Measurements from ENCODE around the gene ALAS1.

ALAS1 gene

DNA sequence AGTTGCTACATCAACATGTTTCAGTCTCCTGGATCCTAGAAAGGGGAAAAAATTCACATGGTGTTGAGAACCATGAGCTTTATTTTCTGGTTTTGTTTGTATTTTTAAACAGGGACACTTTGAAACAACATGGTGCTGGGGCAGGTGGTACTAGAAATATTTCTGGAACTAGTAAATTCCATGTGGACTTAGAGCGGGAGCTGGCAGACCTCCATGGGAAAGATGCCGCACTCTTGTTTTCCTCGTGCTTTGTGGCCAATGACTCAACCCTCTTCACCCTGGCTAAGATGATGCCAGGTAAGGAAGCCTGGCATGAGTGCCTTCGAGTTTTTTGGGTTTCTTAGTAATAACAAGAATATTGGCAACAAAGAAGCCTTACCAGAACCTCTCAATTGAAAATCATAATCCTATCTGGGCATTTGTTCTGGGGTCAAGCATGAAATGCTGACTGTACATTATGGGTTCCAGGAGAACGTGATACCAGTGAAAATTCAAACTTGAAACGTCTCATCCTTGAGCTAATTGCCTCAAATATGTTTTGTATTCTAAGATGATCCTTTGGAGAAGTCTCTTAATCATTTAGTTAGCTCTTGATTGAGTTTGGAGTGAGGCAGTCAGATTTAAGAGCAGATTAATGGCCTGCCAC is 7.9 kb downstream of the ALAS1 start:
- TF ChIP-seq SPI1 (IDR thresholded peaks at IDR 0.05; ENCODE audit: low read depth, low read length) (no peak), PAX5 (IDR thresholded peaks at IDR 0.05; ENCODE audit: insufficient read depth, low read length, severe bottlenecking) (no peak), TAF1 (IDR thresholded peaks at IDR 0.05; ENCODE audit: low read depth, low read length) (no peak), POLR2AphosphoS5 (IDR thresholded peaks at IDR 0.05; ENCODE audit: low read depth, low read length) (no peak), POLR2A (IDR thresholded peaks at IDR 0.05; ENCODE audit: low read depth, low read length) (no peak), POU2F2 (IDR thresholded peaks at IDR 0.05; ENCODE audit: low read depth, low read length) (no peak)
- FAIRE-seq = no peak
- no peak for DNase-seq (ENCODE audit: insufficient read length, low spot score)

DNA sequence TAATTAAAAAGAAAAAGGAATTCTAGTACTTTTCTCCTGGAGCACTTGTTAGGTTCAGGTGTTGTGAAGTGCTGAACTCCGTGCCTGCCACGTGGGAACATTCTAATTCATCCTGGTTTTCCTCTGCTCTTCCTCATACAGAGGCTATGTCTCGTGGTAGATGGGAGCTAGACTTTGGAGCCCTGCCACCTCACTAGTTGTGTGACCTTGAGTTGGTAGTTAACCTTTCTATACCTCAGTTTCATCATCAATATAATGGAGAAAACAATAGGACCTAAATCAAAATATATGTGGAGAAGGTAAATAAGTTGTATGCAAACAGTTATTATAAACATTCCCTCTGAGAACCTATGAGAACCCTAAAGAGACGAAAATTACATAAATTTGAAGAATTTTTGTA is 10.6 kb downstream of the ALAS1 start:
- TF ChIP-seq POLR2A (IDR thresholded peaks at IDR 0.05; ENCODE audit: low read depth, low read length) (no peak), PAX5 (IDR thresholded peaks at IDR 0.05; ENCODE audit: insufficient read depth, low read length, severe bottlenecking) (no peak), TAF1 (IDR thresholded peaks at IDR 0.05; ENCODE audit: low read depth, low read length) (no peak), POU2F2 (IDR thresholded peaks at IDR 0.05; ENCODE audit: low read depth, low read length) (no peak), POLR2AphosphoS5 (IDR thresholded peaks at IDR 0.05; ENCODE audit: low read depth, low read length) (no peak), SPI1 (IDR thresholded peaks at IDR 0.05; ENCODE audit: low read depth, low read length) (no peak)
- DNase-seq (ENCODE audit: insufficient read length, low spot score) (no peak), FAIRE-seq (no peak)

DNA sequence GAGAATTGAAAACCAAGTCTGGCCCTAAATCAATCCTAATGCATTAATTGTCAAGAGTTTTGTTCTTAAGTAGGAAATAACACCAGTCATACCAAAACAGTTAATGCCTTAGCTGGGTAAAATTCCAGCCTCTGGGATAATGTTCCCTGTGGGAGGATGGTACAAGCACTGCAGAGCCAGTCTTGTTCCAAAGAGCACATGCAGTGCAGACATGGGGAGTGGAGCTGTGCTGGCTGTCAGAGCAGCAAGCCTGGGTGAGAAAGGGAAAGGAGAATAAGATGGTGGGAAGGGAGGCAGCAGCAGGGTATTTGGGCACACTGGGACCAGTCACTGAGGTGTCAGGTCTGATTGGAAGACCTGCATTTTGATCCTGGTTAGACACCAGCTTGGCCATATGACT is 12.1 kb downstream of the ALAS1 start:
- TF ChIP-seq SPI1 (IDR thresholded peaks at IDR 0.05; ENCODE audit: low read depth, low read length) (no peak), PAX5 (IDR thresholded peaks at IDR 0.05; ENCODE audit: insufficient read depth, low read length, severe bottlenecking) (no peak), POLR2AphosphoS5 (IDR thresholded peaks at IDR 0.05; ENCODE audit: low read depth, low read length) (no peak), POU2F2 (IDR thresholded peaks at IDR 0.05; ENCODE audit: low read depth, low read length) (no peak), TAF1 (IDR thresholded peaks at IDR 0.05; ENCODE audit: low read depth, low read length) (no peak), POLR2A (IDR thresholded peaks at IDR 0.05; ENCODE audit: low read depth, low read length) (no peak)
- DNase-seq (ENCODE audit: insufficient read length, low spot score) = no peak
- no peak for FAIRE-seq

DNA sequence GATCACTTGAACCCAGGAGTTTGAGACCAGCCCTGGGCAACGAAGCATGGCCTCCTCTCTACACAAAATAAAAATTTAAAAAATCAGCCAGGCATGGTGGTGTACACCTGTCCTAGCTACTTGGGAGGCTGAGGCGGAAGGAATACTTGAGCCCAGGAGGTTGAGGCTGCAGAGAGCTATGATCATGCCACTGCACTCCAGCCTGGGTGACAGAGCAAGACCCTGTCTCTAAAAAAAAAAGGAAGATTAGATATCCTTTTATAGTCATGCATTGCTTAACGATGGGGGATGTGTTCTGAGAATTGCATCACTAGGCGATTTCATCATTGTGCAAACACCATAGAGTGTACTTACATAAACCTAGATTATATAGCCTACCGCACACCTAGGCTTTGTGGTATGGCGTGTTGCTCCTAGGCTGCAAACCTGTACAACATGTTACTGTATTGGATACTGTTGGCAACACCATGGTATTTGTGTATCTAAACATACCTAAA is 12.6 kb downstream of the ALAS1 start:
- DNase-seq (ENCODE audit: insufficient read length, low spot score) = no peak
- FAIRE-seq = no peak

DNA sequence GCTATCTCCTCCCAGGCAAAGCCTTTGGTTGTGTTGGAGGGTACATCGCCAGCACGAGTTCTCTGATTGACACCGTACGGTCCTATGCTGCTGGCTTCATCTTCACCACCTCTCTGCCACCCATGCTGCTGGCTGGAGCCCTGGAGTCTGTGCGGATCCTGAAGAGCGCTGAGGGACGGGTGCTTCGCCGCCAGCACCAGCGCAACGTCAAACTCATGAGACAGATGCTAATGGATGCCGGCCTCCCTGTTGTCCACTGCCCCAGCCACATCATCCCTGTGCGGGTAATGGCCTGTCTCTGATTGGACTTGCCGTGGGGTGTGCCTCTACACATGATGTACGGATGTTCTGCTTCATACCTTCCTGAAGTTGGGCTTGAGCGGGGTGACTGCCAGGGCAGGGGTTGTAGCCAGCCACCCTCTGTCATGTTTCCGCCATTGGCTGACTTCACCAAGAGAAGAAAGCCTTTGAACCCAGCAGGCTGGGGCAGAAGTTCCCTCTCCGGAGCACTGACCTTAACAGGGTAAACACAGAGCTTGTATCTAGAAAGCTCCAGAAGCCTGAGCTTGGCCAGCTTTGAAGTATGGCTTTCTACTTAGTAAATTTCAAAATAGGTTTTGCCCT is 13.4 kb downstream of the ALAS1 start:
- DNase-seq (ENCODE audit: insufficient read length, low spot score) = no peak
- no peak for TF ChIP-seq TAF1 (IDR thresholded peaks at IDR 0.05; ENCODE audit: low read depth, low read length)
- TF ChIP-seq PAX5 (IDR thresholded peaks at IDR 0.05; ENCODE audit: insufficient read depth, low read length, severe bottlenecking) = no peak
- no peak for TF ChIP-seq SPI1 (IDR thresholded peaks at IDR 0.05; ENCODE audit: low read depth, low read length)
- TF ChIP-seq POLR2AphosphoS5 (IDR thresholded peaks at IDR 0.05; ENCODE audit: low read depth, low read length) = no peak
- no peak for TF ChIP-seq POLR2A (IDR thresholded peaks at IDR 0.05; ENCODE audit: low read depth, low read length)
- TF ChIP-seq POU2F2 (IDR thresholded peaks at IDR 0.05; ENCODE audit: low read depth, low read length) = no peak
- no peak for FAIRE-seq

More for the DNA sequence above, 12.6 kb downstream of the ALAS1 start:
- TF ChIP-seq PAX5 (IDR thresholded peaks at IDR 0.05; ENCODE audit: insufficient read depth, low read length, severe bottlenecking) = no peak
- no peak for TF ChIP-seq POLR2A (IDR thresholded peaks at IDR 0.05; ENCODE audit: low read depth, low read length)
- no peak for TF ChIP-seq POU2F2 (IDR thresholded peaks at IDR 0.05; ENCODE audit: low read depth, low read length)
- no peak for TF ChIP-seq SPI1 (IDR thresholded peaks at IDR 0.05; ENCODE audit: low read depth, low read length)
- TF ChIP-seq TAF1 (IDR thresholded peaks at IDR 0.05; ENCODE audit: low read depth, low read length) = no peak
- TF ChIP-seq POLR2AphosphoS5 (IDR thresholded peaks at IDR 0.05; ENCODE audit: low read depth, low read length) = no peak

DNA sequence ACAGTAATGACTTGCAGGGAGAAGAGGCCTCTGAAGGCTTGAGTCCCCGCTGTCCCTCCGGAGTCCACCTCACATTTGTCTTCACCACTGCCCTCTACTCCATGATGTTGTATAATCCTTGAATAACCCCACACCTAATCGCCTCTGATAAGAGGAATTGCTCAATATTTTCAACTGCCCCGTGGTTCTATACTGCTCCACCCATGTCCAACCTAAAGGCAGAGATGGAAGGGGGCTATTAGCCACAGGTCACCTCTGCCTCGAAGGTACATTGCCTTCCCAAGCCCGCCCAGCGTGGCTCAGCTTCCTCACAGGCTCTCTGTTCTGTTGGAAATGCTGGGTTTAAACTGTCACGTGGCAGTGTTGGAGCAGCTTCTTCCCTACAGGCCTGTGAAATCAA is 15.0 kb downstream of the ALAS1 start:
- FAIRE-seq = no peak
- TF ChIP-seq POLR2AphosphoS5 (IDR thresholded peaks at IDR 0.05; ENCODE audit: low read depth, low read length) = no peak
- TF ChIP-seq POU2F2 (IDR thresholded peaks at IDR 0.05; ENCODE audit: low read depth, low read length) = no peak
- TF ChIP-seq PAX5 (IDR thresholded peaks at IDR 0.05; ENCODE audit: insufficient read depth, low read length, severe bottlenecking) = no peak
- no peak for TF ChIP-seq SPI1 (IDR thresholded peaks at IDR 0.05; ENCODE audit: low read depth, low read length)
- TF ChIP-seq TAF1 (IDR thresholded peaks at IDR 0.05; ENCODE audit: low read depth, low read length) = no peak
- no peak for TF ChIP-seq POLR2A (IDR thresholded peaks at IDR 0.05; ENCODE audit: low read depth, low read length)
- no peak for DNase-seq (ENCODE audit: insufficient read length, low spot score)

DNA sequence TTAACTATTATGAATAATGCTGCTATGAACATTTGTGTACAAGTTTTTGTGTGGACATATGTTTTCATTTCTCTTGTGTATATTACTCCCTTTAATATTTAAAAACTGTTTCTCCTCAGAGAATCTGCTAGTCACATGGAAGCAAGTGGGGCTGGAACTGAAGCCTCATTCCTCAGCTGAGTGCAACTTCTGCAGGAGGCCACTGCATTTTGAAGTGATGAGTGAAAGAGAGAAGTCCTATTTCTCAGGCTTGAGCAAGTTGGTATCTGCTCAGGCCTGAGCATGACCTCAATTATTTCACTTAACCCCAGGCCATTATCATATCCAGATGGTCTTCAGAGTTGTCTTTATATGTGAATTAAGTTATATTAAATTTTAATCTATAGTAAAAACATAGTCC is 15.9 kb downstream of the ALAS1 start:
- no peak for FAIRE-seq
- TF ChIP-seq POU2F2 (IDR thresholded peaks at IDR 0.05; ENCODE audit: low read depth, low read length) (no peak), POLR2A (IDR thresholded peaks at IDR 0.05; ENCODE audit: low read depth, low read length) (no peak), POLR2AphosphoS5 (IDR thresholded peaks at IDR 0.05; ENCODE audit: low read depth, low read length) (no peak), SPI1 (IDR thresholded peaks at IDR 0.05; ENCODE audit: low read depth, low read length) (no peak), PAX5 (IDR thresholded peaks at IDR 0.05; ENCODE audit: insufficient read depth, low read length, severe bottlenecking) (no peak), TAF1 (IDR thresholded peaks at IDR 0.05; ENCODE audit: low read depth, low read length) (no peak)
- no peak for DNase-seq (ENCODE audit: insufficient read length, low spot score)

DNA sequence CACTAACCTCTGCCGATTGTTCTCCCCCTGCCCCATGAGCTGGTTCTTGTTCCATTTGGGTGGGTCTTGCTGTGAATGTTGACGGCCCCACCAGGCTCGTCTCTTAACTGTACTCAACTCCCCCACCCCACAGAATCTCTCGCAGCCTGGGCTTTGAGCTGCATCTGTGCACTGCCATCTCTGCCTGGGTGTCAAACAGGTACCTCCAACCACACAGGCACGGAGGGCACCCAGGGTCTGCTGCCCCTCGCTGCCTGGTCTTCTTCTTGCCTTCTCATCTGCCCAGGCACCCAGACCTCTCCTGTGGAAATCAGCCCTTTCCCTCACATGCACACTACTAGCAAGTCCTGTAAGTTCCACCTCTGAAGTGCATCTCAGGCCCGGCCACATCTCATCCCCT is 17.4 kb downstream of the ALAS1 start:
- no peak for FAIRE-seq
- no peak for DNase-seq (ENCODE audit: insufficient read length, low spot score)
- TF ChIP-seq PAX5 (IDR thresholded peaks at IDR 0.05; ENCODE audit: insufficient read depth, low read length, severe bottlenecking) (no peak), TAF1 (IDR thresholded peaks at IDR 0.05; ENCODE audit: low read depth, low read length) (no peak), POLR2AphosphoS5 (IDR thresholded peaks at IDR 0.05; ENCODE audit: low read depth, low read length) (no peak), POLR2A (IDR thresholded peaks at IDR 0.05; ENCODE audit: low read depth, low read length) (no peak), POU2F2 (IDR thresholded peaks at IDR 0.05; ENCODE audit: low read depth, low read length) (no peak), SPI1 (IDR thresholded peaks at IDR 0.05; ENCODE audit: low read depth, low read length) (no peak)

DNA sequence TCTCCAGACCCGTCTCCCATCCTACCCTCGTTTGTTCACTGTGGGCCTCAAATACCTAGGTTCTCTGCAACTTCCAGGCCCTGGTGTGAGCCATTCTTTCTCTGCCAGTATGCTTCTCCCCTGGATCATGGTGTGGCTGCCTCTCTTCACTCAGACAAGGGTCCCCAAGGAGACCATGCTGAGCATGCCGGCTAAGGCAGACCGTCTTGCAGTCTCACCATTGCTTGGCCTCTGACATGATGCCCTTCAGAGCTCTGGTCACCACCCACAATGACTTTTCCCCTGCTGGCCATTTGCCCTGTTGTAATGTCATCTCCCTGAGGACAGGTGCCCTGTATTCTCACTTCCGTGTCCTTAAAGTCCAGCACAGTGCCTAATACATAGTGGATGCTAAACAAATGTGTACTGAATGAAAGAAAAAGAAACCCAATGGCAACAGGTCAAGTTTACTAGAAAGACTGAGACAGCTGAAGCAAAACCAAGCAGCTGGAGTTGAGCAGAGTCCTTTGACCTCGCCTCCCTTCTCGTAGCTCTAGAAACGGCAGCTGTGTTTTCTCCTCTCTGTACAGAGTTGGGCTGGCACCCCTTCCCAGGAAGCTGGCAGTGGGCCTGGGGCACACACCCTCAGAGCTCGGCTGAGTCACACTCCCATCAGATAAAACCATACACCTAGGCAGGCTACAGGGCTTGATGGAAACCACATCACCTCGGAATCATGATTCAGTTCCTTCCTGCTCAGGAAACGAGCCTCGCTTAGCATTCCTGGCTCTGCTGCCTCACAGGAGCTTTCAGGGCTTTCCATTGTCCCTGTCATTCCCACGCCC is 18.8 kb downstream of the ALAS1 start:
- TF ChIP-seq POLR2A (IDR thresholded peaks at IDR 0.05; ENCODE audit: low read depth, low read length) = no peak
- TF ChIP-seq PAX5 (IDR thresholded peaks at IDR 0.05; ENCODE audit: insufficient read depth, low read length, severe bottlenecking) = no peak
- TF ChIP-seq POU2F2 (IDR thresholded peaks at IDR 0.05; ENCODE audit: low read depth, low read length) = no peak
- no peak for TF ChIP-seq POLR2AphosphoS5 (IDR thresholded peaks at IDR 0.05; ENCODE audit: low read depth, low read length)
- no peak for TF ChIP-seq TAF1 (IDR thresholded peaks at IDR 0.05; ENCODE audit: low read depth, low read length)
- TF ChIP-seq SPI1 (IDR thresholded peaks at IDR 0.05; ENCODE audit: low read depth, low read length) = no peak
- no peak for DNase-seq (ENCODE audit: insufficient read length, low spot score)
- peak; percentile 45 for FAIRE-seq
